Stimulated activated CD4-positive, alpha-beta T cell treated with anti-CD3 and anti-CD28 coated beads, Interleukin-15, amount 100 ng/mL, for 1 hour (primary cell): ENCODE measurements around the gene MYH9.
"Not testable (repeated sequence)": the region's sequence is repeated elsewhere in the genome, so short reads cannot be mapped to it uniquely, and the experiment has no call there.

ENCODE experiments used
- DNase-seq, 2 donors: peaks; one replicate each; pipeline ENCODE4 v3.0.0-alpha.2; 2020; ENCODE audit warnings: low read depth in 1 of 2, low spot score in 1 of 2

MYH9 gene

DNA sequence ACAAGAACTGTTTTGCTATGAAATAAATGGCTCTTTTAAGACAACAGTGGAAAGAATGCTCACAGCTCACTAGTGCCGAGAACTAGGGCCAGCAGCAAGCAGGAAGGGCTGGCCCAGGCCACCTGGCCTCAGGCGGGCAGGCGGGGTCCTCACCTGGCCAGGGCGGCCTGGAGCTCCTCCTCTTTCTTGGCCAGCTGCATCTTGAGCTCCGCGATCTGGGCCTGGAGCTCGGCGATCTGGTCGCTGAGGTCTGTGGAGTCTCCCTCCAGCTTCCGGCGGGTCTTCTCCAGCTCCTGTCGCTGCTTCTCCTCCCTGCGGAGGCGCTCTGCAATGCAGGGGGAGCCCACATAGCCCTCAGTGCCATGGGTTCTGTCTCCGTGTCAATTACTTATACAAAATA, 91.1 kb downstream of the MYH9 start:
- no peak for DNase-seq

DNA sequence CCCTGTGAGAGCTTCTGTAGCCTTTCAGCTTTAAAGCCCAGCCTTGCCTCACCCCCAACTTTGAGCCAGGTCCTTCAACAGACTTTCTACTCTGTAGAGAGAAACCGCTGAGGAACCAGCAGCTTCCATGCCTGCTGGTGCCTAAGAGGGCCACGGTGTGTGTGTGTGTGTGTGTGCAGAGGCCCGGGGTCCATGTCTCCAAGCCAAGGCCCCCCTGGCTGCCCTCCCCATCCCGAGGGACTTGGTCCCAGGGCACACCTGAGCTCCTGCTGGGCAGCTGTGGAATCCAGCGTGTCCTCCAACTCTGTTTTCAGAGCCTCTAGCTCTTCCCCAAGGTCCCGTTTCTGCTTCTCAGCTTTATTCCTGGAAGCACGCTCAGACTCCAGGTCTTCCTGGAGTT, 92.5 kb downstream of the MYH9 start:
- DNase-seq: no peak

DNA sequence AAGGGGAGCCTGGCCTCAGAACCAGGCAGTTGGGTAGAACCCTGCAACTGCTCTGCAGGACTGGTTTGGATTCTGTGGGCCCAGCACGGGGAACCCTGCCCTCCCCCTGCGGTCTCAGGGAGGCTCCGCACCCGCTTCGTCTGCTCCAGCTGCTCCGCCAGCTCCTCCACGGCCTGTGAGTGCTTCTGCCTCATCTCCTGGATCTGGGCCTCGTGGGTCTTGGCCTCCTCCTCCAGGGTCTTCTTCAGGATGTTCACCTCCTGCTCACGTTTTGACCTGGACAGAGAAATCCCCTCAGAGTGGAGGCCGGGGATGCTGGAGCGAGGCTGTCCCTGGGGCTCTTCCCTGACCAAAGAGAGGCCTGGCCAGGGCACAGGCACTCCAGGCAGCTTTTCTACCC, 93.0 kb downstream of the MYH9 start:
- DNase-seq: no peak

DNA sequence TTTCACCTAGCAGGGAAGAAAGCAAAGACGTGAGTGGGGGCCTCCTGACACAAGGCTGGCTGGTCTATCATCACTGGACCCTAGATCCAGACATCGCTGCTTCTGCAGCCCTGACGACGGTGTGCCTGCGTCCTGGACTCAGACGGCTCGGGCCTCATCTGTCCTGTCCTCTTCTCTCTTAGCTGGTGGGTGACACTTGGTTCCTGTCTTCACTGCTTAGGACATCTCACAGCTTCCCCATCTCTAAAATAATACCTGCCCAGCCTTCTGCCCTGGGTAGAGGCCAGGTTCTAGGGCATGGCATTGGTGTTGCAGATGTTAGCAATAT, 93.5 kb downstream of the MYH9 start:
- DNase-seq: no peak

DNA sequence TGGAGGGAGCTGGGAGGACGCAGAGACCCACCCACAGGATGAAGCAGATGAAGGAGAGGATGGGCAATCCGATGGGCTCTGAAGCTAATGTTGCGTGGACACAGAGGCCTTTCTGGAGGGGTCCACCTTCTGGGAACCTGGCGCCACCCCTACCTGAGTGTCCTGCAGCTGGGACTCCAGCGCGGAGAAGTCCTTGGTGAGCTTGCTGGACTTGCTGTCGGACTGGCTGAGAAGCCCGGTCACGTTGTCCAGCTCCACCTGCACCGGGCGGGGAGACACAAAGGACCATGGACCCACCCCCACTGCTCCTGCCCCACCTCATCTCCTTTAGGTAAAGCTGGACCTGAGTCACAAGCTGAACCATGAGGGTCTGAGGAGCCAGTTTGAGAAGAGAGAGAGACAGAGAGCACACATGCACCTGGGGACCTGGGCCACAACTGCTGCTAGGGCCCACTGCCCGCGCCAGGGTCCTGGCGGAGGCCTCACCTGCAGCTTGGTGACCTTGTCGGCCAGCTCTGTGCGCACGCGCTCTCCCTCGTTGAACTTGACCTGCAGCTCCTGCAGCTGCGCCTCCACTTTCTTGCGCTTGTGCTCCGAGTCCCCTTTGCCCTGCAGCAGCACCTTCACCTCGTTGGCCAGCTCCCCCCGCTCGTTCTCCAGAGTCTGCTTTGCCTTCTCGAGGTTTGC, 94.0 kb downstream of the MYH9 start:
- no peak for DNase-seq

DNA sequence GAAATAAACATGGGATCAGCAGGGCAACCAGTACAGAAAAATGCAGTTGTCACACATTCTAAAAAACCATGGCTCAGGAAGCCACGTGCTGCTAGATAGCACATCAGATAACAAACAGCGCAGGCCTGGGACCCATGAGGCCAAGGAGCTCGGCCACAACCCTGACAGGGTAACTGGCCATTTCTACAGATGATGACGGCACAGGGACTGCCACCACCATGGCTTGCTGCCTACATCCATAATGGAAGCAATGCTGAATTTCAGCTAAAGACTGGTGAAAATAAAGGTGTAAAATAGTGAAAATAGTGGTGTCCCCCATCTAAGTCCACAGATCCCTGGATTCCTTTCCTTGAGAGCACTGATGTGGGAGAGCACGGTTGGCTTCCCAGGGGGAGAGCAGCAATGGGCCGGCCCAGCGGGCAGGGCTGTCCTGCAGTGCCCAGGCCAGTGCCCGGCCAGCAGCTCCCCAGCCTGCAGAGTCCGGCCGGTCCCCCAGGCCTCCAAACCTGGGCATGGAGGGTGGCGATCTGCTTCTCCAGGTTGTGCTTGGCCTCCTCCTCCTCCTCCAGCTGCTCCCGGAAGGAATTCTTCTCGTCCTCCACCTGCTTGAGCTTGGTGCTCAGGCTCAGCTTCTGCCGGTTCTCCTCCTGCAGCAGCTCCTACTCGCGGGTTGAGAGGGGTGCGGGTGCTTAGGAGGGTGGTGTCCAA, 94.8 kb downstream of the MYH9 start:
- no peak for DNase-seq

DNA sequence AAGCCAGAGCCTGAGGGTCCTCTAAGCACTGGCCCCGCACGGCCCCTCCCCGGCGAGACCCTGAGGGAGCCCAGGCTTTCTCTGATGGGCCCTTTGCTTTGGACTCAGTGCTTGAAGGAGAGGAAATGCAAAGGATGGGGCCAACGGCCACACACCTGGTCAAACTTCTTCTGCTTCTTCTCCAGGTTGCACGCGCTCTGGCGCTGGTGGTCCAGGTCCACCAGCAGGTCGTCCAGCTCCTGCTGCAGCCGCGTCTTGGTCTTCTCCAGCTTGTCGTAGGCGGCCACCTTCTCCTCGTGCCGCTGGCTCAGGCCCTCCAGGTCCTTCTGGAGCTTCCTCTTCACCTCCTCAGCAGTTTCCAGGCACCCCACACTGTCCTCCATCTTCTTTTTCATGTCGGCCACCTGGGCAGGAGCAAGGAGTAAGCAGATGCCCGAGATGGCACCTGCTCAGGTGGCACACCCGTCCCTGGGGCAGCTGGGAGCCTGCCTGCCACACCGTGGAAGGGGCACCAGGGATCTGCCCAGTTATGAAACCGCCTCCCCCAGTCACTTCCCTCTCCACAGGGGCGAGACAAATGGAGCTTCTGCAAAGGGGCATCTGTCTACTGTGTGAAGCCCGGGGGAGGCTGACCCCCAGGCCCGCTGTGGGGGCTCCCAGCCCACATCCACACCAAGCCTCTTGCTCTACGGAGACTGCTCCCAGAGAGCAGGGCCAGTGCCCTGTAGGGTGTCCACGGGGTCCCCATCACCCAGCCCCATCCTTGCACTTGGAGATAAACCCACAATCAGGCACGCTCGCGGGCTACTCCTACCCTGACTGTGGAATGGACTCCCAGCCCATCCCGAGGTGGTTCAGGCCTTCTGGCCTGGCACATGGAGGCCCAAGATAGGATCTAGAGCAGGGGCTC, 95.7 kb downstream of the MYH9 start:
- DNase-seq: no peak

DNA sequence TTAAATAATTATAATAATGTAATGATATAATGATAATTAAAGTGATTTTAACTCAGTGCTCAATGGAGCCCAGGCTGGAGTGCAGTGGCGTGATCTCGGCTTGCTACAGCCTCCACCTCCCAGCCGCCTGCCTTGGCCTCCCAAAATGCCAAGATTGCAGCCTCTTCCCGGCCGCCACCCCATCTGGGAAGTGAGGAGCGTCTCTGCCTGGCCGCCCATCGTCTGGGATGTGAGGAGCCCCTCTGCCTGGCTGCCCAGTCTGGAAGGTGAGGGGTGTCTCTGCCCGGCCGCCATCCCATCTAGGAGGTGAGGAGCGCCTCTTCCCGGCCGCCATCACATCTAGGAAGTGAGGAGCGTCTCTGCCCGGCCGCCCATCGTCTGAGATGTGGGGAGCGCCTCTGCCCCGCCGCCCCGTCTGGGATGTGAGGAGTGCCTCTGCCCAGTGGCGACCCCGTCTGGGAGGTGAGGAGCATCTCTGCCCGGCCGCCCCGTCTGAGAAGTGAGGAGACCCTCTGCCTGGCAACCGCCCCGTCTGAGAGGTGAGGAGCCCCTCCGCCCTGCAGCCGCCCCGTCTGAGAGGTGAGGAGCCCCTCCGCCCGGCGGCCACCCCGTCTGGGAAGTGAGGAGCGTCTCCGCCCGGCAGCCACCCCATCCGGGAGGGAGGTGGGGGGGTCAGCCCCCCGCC, 97.2 kb downstream of the MYH9 start:
- DNase-seq: not testable (repeated sequence)

DNA sequence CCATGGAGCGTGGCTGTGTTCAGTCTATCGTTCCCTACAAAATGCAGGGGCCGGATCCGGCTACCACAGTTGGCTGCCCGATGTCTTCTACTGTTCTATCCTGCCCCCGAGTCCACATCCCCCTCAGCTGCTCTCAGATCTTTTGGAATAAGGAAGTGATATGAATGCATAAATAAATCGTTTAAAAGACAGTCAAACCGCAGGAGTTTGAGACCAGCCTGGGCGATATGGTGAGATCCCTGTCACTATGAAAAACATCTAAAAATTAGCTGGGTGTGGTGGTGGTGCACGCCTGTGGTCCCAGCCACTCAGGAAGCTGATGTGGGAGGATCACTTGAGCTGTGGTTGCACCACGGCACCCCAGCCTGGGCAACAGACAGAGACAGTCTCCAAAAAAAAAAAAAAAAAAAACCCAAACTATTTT, 97.8 kb downstream of the MYH9 start:
- peak in 1 of 2 donors; percentile 17 for DNase-seq

DNA sequence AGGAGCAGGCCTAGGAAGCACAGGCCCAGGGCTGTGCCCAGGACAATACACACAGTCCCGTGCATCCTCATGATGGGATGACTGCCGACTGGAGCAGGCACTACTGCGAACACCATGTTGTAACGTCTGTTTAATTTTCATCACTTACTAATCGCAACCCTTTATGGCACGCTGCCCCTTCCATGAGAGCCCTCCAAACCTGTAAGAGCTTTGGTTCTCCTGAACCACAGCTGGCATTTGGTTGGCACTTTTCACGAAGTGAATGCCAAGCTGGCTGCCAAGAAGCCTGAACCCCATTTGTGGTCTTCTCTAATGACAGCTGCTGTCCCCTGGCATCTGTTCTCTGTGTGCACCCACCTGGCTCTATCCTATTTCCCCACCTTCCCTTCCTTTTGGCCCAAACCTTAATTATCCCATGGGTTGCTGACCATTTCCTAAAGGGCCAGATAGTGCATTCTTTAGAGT, 98.3 kb downstream of the MYH9 start:
- DNase-seq: no peak

DNA sequence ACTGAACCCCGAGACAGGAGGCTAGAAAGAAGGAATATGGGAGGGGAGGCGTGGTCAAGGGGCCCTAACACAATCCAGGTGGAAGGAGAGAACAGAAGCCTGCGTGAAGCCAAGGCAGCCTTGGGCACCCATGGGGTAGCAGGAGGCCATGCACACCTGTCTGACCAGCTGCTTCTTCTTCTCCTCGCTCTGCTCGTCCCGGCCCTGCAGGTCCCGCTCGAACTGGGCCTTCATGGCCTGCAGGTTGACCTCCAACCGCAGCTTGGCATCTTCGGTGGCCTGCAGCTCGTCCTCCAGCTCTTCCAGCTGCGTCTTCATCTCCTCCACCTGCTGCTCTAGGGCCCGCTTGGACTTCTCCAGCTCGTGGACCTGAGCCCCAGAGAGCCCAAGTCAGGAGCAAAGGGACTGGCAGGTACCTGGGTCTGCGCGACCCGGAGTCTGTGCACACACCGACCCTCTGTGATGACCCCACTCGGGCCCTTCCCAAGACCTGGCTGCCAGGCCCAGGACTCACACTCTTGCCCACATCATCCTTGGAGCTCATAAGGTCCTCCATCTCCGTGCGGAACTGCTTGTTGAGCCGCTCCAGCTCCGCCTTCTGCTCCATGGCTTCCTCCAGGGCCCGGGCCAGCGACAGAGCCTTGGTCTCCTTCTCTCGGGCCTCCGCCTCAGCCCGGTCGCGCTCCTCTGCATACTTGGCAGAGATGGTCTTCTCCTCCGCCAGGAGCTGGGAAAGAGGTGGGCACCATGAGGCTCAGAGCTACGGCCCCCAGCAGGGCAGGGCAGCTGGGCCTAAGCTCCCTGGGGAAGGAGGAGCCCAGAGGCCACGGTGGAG, 99.0 kb downstream of the MYH9 start:
- DNase-seq: no peak

DNA sequence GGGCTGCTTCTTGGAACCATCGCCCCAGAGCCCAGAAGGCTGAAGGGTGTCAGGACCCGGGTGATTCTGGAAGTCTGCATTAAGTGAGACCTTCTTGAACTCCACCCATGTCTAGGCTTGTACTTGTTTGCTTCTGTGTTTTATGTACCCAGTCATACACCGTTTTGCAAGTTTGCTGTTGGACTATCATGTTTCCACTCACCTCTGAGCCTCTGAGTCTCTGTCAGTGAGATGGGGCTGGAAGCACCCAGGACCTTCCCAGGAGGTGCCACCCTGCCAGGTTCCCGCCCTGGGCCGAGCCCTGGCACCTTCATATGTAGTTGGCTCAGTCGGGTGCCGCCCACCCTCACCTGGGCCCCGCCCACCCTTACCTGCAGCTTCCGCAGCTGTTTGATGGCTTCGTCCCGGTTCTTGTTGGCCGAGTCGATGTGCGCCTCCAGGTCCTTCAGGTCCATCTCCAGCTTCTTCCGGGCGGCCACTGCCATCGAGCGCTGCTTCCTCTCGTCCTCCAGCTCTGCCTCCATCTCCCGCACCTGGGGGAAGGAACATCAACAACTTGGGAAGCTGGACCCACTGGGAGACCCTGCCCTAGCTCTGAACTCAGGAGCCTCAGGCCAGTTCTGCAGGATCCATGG, 99.8 kb downstream of the MYH9 start:
- DNase-seq: no peak

DNA sequence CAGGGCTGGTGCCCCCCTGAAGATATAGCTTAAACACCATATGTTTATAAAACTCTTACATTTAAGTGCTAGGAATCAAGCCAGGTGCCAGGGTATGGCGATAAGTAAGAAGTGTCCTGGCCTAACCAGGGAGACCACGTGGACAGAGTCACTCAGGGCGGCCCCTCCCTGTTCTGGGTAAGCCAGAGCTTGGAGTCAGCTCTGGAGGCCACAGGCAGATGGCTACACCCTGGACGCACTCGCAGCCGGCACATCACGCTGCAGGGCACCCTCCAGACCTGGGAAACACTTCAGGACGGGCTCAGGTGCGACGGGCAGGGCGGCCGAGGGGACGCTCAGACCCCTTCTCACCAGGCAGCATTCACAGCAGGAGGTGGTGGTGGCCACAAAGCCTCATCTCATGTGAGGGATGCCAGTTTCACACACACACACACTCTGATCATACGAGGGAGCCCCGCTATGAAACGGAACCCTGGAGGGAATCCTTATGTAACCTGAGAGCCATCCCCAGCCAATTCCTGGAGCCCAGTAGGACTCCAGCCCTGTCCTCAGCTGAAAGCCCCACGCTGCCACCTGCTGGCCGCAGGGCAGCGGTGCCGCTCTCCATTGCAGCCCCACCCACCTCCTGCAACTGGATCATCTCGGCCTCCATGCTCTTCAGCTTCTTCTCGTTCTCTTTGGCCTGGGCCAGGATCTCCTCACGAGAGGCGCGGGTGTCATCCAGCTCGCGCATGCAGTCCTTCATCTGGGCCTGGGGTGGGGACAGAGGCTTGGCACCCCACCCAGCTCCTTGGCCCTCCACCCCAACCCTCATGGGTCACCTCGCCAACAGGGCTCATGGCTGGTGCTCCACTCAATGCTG, 101.4 kb downstream of the MYH9 start:
- DNase-seq: peak; percentile 23 to 62

DNA sequence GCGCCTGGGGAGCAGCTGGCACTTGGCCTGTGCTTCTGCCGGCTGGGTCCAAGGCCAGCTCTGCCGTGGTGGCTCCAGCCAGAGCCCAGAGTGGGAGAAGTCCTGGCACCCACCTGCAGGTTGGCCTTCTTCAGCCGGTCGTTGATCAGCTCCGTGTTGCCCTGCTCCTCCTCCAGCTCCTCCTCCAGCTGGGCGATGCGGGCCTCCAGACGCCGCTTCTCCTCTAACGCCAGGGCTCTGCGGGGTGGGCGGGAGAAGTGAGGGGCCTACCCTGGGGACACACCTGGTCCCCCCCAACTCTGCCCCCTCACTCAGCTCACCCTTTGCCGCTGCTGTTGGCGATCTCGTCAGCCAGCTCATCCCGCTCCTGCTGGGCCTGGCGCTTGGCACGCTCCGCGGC, 102.2 kb downstream of the MYH9 start:
- no peak for DNase-seq

DNA sequence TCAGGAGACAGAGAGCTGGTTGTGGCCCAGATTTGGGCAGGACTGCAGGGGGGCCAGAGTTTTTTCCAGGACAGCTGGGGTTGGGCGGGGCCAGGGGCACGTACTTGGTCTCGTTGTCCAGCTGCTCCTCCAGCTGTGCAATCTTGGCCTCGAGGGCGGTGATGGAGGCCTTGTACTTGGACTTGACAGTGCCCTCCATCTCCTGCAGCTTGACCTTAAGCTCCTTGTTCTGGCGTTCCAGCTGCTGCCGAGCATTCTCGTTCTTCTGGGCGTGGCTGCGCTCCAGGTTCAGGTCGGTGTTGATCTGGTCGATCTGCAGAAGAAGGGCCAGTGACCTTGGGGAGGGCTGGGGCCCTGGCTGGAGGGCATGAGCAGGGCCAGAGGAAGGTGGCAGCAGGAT, 102.8 kb downstream of the MYH9 start:
- no peak for DNase-seq

DNA sequence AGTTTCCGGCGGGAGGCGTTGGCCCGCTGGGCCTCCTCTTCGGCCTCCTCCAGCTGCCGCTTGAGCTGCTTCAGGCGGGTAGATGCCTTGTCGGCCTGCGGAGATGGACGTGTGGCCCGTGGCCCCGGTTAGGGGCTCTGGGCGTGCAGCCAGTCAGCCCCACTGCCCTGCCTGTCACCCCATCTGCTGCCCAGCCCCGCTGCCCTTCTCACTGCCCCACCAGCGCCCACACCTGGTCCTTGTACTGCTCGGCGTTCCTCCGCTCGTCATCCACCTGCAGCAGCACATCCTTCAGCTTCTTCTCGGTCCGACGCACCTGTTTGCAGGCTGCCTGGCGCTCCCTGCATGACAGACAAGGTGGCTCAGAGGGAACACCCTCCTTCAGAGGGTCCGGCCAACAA, 103.6 kb downstream of the MYH9 start:
- no peak for DNase-seq

DNA sequence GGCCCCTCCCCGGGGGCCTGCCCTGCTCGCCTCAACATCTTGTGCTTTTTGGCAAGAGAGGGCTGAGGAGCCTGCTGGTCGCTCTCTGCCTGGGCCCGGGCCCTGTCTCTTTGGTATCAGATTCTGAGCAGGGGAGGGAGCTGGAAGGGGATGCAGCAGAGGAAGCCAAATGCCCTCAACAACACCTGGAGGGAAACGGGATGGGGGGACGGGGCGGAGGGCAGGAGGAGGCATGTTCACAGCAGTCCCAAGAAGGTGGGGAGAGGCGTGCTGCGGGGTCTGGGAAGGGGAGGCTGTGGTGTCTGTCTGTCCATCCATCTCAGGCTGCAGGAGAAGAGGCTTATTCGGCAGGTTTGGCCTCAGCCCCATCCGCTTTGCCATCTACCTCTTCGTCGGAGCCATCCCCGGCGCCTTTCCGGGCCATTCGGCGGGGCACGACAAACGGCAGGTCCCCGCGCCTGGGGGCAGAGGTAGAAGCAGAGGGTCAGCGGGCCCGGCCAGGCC, 105.4 kb downstream of the MYH9 start:
- DNase-seq: no peak

DNA sequence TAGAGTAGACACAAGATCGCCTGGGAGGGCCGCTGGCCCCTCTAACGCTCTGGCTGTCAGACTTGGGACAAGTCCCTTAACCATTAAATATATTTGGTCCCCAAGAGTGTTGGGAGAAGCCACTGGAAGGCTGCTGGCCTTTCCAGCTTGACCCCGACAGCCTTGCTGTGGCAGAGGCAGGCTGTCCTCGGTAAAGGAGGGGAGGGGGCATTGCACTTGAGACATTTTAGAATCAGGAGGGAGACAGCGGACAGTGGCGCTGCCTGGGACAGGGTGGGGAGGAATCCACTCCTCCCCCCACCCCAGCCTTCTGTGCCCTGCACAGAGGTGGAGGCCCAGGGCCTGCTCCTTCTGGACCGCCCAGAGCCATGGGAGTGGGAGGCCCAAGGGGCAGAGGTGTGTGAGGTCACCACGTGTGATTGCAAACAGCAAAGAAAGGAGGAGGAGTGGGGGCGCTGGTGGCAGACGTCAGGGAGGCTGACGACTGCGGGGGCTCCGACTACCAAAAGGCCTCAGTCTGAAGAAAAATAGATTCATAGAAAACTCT, 105.9 kb downstream of the MYH9 start:
- no peak for DNase-seq

DNA sequence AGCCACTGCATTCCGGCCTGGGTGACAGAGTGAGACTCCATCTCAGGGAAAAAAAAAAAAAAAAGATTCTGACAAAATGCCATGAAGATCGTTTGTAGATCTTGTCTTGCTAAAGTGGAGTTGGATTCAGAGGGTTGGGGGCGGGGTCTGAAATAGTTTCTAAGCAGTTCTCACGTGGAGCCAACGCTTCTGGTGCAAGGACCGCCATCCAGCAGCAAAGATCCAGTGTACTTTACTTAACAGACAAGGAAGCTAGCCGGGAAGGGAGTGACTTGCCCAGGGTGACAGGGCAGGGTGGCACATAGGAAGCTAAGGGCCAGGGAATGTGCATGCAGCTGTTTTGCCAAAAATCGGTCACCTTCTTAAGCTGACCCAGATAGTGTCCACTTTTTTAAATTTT, 107.4 kb downstream of the MYH9 start:
- DNase-seq: no peak
